Fibroblast of lung (primary cell): ENCODE results near the gene STOX2. TPM values are rescaled to one million over a fixed set of nuclear protein-coding genes. Genes with fewer than 3 reads are reported as not detected.

Experiments used
- DNase-seq, 2 donors: peaks; one replicate each; pipeline versions ENCODE4 v3.0.0 to v3.0.0-alpha.2; 2010; ENCODE audit warnings: low read depth in 2 of 2
- H2AFZ ChIP-seq: 2 replicates; pipeline ENCODE4 v1.5.1; 2012; ENCODE audit warnings: low read length, control low read depth, inconsistent platforms
- H3K27ac ChIP-seq: 2 replicates; pipeline ENCODE4 v1.5.1; 2011; ENCODE audit warnings: low read length, control low read depth; ENCODE audit not compliant: insufficient read depth
- H3K27me3 ChIP-seq: 2 replicates; pipeline ENCODE4 v1.5.1; 2011; ENCODE audit warnings: mild to moderate bottlenecking, low read length; ENCODE audit not compliant: control insufficient read depth, insufficient read depth
- H3K36me3 ChIP-seq: 2 replicates; pipeline ENCODE4 v1.5.1; 2011; ENCODE audit warnings: low read length; ENCODE audit not compliant: control insufficient read depth, insufficient read depth
- H3K4me1 ChIP-seq: 2 replicates; pipeline ENCODE4 v1.5.1; 2011; ENCODE audit warnings: low read length; ENCODE audit not compliant: control insufficient read depth, insufficient read depth; ENCODE audit errors: extremely low read depth
- H3K4me2 ChIP-seq: 2 replicates; pipeline ENCODE4 v1.5.1; 2011; ENCODE audit warnings: low read length, control low read depth; ENCODE audit not compliant: insufficient read depth; ENCODE audit errors: extremely low read depth
- H3K4me3 ChIP-seq, 4 experiments: fragments of 200-600 bp in 1 of 4; sonication (generic) in 1 of 4; replicated peaks in 1 of 4; 2 replicates each; pipeline ENCODE4 v1.5.1; 2011 to 2016; ENCODE audit warnings: low read length in 4 of 4, low read depth in 3 of 4, mild to moderate bottlenecking in 3 of 4, control low read depth in 2 of 4, inconsistent platforms in 1 of 4, mixed read lengths in 1 of 4; ENCODE audit not compliant: insufficient read depth in 1 of 4; ENCODE audit errors: control extremely low read depth in 1 of 4
- H3K79me2 ChIP-seq: 2 replicates; pipeline ENCODE4 v1.5.1; 2012; ENCODE audit warnings: mild to moderate bottlenecking, low read length, inconsistent platforms; ENCODE audit not compliant: control insufficient read depth, insufficient read depth
- H3K9ac ChIP-seq: 2 replicates; pipeline ENCODE4 v1.5.1; 2011; ENCODE audit warnings: mild to moderate bottlenecking, low read length, control low read depth; ENCODE audit not compliant: insufficient read depth
- H3K9me3 ChIP-seq: 2 replicates; pipeline ENCODE4 v1.5.1; 2012; ENCODE audit warnings: low read depth, low read length; ENCODE audit not compliant: control insufficient read depth, insufficient read depth
- H4K20me1 ChIP-seq: 2 replicates; pipeline ENCODE4 v1.5.1; 2011; ENCODE audit warnings: low read length; ENCODE audit not compliant: control insufficient read depth, insufficient read depth; ENCODE audit errors: extremely low read depth
- EZH2 ChIP-seq: IDR thresholded peaks from 2 replicates; pipeline ENCODE4 v1.5.1; 2012; ENCODE audit warnings: low read length, control low read depth, mild to moderate bottlenecking; ENCODE audit errors: missing control alignments
- polyA plus RNA-seq, 2 donors: library from polyadenylated mRNA; depleted of rRNA in 1 of 2; stranded (reverse) in 1 of 2; unstranded in 1 of 2; fragments of >200 nt; gene quantifications; 2 replicates each; pipeline ENCODE4 v1.2.1, GENCODE V29; 2011 to 2012; ENCODE audit warnings: missing spikeins in 1 of 2
- total RNA-seq: library from RNA; depleted of rRNA; stranded (reverse); fragments of >200 nt; gene quantifications from 2 replicates; pipeline ENCODE4 v1.2.1, GENCODE V29; 2014
- TF ChIP-seq, protein P1 (sequence below), 2 donors: IDR thresholded peaks in 1 of 2; conservative IDR thresholded peaks in 1 of 2; 1 replicate in 1 of 2; 2 replicates in 1 of 2; pipeline ENCODE4 v1.5.1; 2011 to 2012; ENCODE audit warnings: low read length in 2 of 2, control low read depth in 1 of 2, inconsistent platforms in 1 of 2, low read depth in 1 of 2, mild to moderate bottlenecking in 1 of 2

Gene STOX2
- total and polyA plus RNA-seq, 2 donors (not counting 1 experiment from before 2014, with no cell fraction given): 0.66 to 3.3 TPM

DNA sequence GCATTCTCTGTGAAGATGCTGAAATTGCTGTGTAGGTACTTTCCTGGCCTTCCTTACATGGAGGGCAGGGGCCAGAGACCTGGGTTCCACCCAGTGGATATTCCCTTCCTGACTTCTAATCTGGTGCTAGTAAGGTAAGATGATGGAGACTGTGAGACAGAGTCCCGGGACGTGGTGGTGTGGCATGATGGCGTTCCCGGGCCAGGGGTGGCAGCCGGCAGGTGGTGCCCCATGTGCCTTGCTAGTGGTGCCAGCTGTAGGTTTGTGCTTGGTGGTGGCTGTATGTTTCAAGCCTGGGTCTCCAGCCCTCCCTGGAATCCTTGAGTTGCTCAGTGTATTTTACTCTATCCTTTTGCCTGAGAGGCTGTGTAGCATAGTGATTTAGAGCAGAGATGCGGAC, 10.9 kb downstream of the STOX2 start:
- no peaks in the 10 kb centered on the region for H3K36me3 ChIP-seq
- DNase-seq: no peak
- no peak overlapping the region for H3K9ac ChIP-seq
- no peak for TF ChIP-seq EZH2
- TF ChIP-seq, protein P1, sequence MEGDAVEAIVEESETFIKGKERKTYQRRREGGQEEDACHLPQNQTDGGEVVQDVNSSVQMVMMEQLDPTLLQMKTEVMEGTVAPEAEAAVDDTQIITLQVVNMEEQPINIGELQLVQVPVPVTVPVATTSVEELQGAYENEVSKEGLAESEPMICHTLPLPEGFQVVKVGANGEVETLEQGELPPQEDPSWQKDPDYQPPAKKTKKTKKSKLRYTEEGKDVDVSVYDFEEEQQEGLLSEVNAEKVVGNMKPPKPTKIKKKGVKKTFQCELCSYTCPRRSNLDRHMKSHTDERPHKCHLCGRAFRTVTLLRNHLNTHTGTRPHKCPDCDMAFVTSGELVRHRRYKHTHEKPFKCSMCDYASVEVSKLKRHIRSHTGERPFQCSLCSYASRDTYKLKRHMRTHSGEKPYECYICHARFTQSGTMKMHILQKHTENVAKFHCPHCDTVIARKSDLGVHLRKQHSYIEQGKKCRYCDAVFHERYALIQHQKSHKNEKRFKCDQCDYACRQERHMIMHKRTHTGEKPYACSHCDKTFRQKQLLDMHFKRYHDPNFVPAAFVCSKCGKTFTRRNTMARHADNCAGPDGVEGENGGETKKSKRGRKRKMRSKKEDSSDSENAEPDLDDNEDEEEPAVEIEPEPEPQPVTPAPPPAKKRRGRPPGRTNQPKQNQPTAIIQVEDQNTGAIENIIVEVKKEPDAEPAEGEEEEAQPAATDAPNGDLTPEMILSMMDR (conservative IDR thresholded peaks at IDR 0.05 in 1 of 2, IDR thresholded peaks at IDR 0.05 in 1 of 2; ENCODE audit: low read depth in 1 of 2, low read length in 2 of 2): no peak
- H3K4me2 ChIP-seq: no peak overlapping the region
- no peaks in the 10 kb centered on the region for H3K9me3 ChIP-seq
- H2AFZ ChIP-seq: no peak overlapping the region
- no peaks in the 10 kb centered on the region for H4K20me1 ChIP-seq
- H3K4me1 ChIP-seq: no peaks in the 10 kb centered on the region
- H3K4me3 ChIP-seq: no peak overlapping the region
- no peak overlapping the region for H3K27ac ChIP-seq
- H3K79me2 ChIP-seq: no peaks in the 10 kb centered on the region
- no peaks in the 10 kb centered on the region for H3K27me3 ChIP-seq

DNA sequence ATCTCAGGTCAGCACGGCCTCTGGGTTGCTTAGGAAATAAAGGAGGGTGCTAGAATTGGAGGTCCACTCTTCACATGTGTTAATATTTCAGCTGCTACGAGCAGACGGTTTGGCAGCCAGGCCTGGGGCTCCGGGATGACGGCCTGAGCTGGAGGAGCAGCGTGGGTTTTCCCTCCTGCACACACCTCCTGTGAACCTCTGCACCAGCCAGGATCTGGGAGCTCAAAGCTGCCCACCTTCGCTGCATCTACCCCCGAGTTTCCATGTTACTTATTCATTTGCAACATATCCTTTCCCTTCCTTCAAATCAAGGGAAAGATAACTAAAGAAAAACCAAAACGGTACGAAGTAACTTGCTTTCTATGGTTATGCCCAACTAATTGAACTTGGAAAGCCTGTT, 13.6 kb downstream of the STOX2 start:
- Histone ChIP-seq H4K20me1 (no peaks in the 10 kb centered on the region), H3K27me3 (no peaks in the 10 kb centered on the region), H3K4me3 (no peak overlapping the region), H3K4me1 (no peaks in the 10 kb centered on the region), H2AFZ (no peak overlapping the region), H3K9ac (no peak overlapping the region), H3K4me2 (no peak overlapping the region), H3K79me2 (no peaks in the 10 kb centered on the region), H3K27ac (no peak overlapping the region), H3K36me3 (no peaks in the 10 kb centered on the region), H3K9me3 (no peaks in the 10 kb centered on the region)
- no peak for TF ChIP-seq EZH2
- TF ChIP-seq, protein P1 (conservative IDR thresholded peaks at IDR 0.05 in 1 of 2, IDR thresholded peaks at IDR 0.05 in 1 of 2; ENCODE audit: low read depth in 1 of 2, low read length in 2 of 2): no peak
- no peak for DNase-seq

DNA sequence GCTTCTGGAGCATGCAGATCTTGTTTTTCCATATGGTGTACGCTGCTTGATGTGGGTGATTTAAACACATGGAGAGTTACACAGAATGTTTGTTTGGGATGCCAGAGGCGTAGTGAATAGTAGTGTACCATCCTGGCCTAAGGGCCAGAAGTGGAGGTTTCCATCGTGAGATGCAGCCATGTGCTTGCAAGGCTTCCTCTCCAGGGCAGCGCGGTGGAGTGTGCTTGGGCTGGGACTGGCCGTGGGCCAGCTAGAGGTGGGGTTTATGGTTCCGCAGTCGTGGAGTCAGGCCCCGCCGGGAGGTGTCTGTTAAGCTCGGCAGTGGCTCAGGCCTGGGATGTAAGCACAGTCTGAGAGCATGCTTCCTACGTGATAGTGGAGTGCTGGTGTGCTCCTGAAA, 14.0 kb downstream of the STOX2 start:
- no peak for TF ChIP-seq EZH2
- TF ChIP-seq, protein P1 (conservative IDR thresholded peaks at IDR 0.05 in 1 of 2, IDR thresholded peaks at IDR 0.05 in 1 of 2; ENCODE audit: low read depth in 1 of 2, low read length in 2 of 2): no peak
- no peak overlapping the region for H3K4me3 ChIP-seq
- H3K36me3 ChIP-seq: no peaks in the 10 kb centered on the region
- H3K4me2 ChIP-seq: no peak overlapping the region
- H3K4me1 ChIP-seq: no peaks in the 10 kb centered on the region
- DNase-seq: no peak
- H3K79me2 ChIP-seq: no peaks in the 10 kb centered on the region
- no peak overlapping the region for H3K27ac ChIP-seq
- H3K27me3 ChIP-seq: no peaks in the 10 kb centered on the region
- no peak overlapping the region for H2AFZ ChIP-seq
- H3K9me3 ChIP-seq: no peaks in the 10 kb centered on the region
- H4K20me1 ChIP-seq: no peaks in the 10 kb centered on the region
- H3K9ac ChIP-seq: no peak overlapping the region
